Lower lobe of right lung (tissue), 2 donors: ENCODE measurements around the gene MSI2. TPM values are rescaled to one million over a fixed set of nuclear protein-coding genes. Genes with fewer than 3 reads are reported as not detected.

ENCODE experiments used
- ATAC-seq, 2 donors: fragments of 200-7000 bp; cut with Tn5 transposase; one replicate each; pipeline ENCODE4 v1.9.1; 2020 to 2022; ENCODE audit warnings: mild to moderate bottlenecking in 2 of 2, moderate library complexity in 2 of 2
- DNase-seq: peaks from one replicate; pipeline ENCODE4 v3.0.0-alpha.2; 2020
- H3K27ac ChIP-seq: fragments of 200-600 bp; one replicate; pipeline ENCODE4 v1.8.0; 2022
- H3K27me3 ChIP-seq: fragments of 200-600 bp; one replicate; pipeline ENCODE4 v1.8.0; 2022; ENCODE audit warnings: low read depth
- H3K36me3 ChIP-seq: fragments of 200-600 bp; one replicate; pipeline ENCODE4 v1.8.0; 2022; ENCODE audit warnings: mild to moderate bottlenecking
- H3K4me1 ChIP-seq: fragments of 200-600 bp; one replicate; pipeline ENCODE4 v1.8.0; 2022
- H3K4me3 ChIP-seq: fragments of 200-600 bp; one replicate; pipeline ENCODE4 v1.8.0; 2022; ENCODE audit warnings: mild to moderate bottlenecking
- H3K9me3 ChIP-seq: fragments of 200-600 bp; one replicate; pipeline ENCODE4 v1.8.0; 2022
- intact Hi-C: fragments of 100-400 bp; cut with DNase I; formaldehyde crosslinking; loops from one replicate; pipeline ENCODE4 v1.11.0; 2022
- total RNA-seq: library from RNA; stranded (reverse); fragmentation: NEBNext Ultra II Directional; extraction: Animal tissue kit (Norgen Biotek cat#: 25700); gene quantifications from one replicate; pipeline ENCODE4 v1.2.1, GENCODE V29; 2021
- TF ChIP-seq, protein P1 (sequence below): fragments of 200-600 bp; IDR thresholded peaks from one replicate; pipeline ENCODE4 v1.8.0; 2022; ENCODE audit warnings: antibody characterized with exemption, mild to moderate bottlenecking
- donor health status: DM: no; HTN: yes; CAD: no; lungs with severe emphysema.

The MSI2 gene
- total RNA-seq, 1 donor from 2014 or later, result 43.9 TPM

GRCh38 chr17:57384219-57384618 is 127.9 kb downstream of the MSI2 start:
- DNase-seq (no peak), ATAC-seq (no peak)
- Histone ChIP-seq H3K9me3 (peaks cover 20% of the 10 kb centered on the region), H3K27me3 (no peaks in the 10 kb centered on the region), H3K36me3 (no peaks in the 10 kb centered on the region), H3K4me3 (no peak overlapping the region), H3K4me1 (peaks cover 7% of the 10 kb centered on the region), H3K27ac (no peak overlapping the region)
- intact Hi-C loops, result no loop called here
- TF ChIP-seq, protein P1, sequence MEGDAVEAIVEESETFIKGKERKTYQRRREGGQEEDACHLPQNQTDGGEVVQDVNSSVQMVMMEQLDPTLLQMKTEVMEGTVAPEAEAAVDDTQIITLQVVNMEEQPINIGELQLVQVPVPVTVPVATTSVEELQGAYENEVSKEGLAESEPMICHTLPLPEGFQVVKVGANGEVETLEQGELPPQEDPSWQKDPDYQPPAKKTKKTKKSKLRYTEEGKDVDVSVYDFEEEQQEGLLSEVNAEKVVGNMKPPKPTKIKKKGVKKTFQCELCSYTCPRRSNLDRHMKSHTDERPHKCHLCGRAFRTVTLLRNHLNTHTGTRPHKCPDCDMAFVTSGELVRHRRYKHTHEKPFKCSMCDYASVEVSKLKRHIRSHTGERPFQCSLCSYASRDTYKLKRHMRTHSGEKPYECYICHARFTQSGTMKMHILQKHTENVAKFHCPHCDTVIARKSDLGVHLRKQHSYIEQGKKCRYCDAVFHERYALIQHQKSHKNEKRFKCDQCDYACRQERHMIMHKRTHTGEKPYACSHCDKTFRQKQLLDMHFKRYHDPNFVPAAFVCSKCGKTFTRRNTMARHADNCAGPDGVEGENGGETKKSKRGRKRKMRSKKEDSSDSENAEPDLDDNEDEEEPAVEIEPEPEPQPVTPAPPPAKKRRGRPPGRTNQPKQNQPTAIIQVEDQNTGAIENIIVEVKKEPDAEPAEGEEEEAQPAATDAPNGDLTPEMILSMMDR, result no peak

DNA sequence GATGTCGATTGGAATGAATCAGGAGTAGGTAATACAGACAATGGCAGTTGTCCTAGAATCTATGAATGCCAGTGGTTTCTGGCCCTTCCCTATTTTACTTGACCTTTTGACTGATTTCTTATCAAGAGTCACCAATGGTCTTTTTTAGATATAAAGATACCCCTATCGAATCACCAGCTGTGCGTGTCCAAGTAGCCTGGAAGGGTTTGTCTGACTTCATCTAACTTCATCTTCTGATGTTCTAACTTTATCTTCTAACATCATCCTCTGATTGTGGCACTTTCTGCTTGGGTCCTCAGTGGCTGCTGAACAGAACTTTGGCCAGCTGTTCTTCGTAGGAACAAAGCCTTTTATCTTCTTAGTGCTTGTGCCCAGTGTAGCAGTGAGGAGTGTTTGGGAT is 129.7 kb downstream of the MSI2 start:
- no peaks in the 10 kb centered on the region for H3K4me1 ChIP-seq
- intact Hi-C loops, result no loop called here
- TF ChIP-seq, protein P1, result no peak
- ATAC-seq (no peak), DNase-seq (no peak)
- H3K4me3 ChIP-seq, result no peak overlapping the region
- H3K27ac ChIP-seq, result no peak overlapping the region
- no peaks in the 10 kb centered on the region for H3K27me3 ChIP-seq
- H3K36me3 ChIP-seq, result no peaks in the 10 kb centered on the region
- peaks cover 20% of the 10 kb centered on the region for H3K9me3 ChIP-seq

DNA sequence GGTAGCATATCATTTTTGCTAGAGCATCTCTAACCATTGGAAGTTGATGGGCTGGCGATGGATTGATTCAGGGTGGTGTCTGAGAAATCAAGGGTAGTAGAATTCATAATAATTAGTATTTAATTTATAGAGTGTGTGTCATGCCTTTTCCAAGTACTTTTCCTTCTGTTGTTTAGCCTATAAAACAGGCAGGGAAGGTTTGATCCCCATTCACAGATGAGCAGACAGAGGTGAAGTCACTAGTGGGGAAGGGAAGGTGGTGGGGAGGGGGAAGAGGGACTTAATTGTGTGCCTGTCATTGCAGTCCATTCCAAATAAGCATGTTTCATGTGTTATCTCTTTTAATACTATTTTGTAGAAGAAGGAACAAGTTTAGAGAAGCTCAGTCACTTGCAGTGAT is 131.3 kb downstream of the MSI2 start:
- H3K27ac ChIP-seq, result no peak overlapping the region
- no peaks in the 10 kb centered on the region for H3K27me3 ChIP-seq
- H3K9me3 ChIP-seq, result peaks cover 20% of the 10 kb centered on the region
- H3K36me3 ChIP-seq, result no peaks in the 10 kb centered on the region
- H3K4me1 ChIP-seq, result no peaks in the 10 kb centered on the region
- DNase-seq (no peak), ATAC-seq (no peak)
- H3K4me3 ChIP-seq, result no peak overlapping the region
- intact Hi-C loops, result no loop called here
- TF ChIP-seq, protein P1, result no peak

GRCh38 chr17:57388131-57388725 is 131.9 kb downstream of the MSI2 start:
- no peak for DNase-seq
- Histone ChIP-seq H3K27ac (no peak overlapping the region), H3K9me3 (peaks cover 20% of the 10 kb centered on the region), H3K4me3 (no peak overlapping the region), H3K27me3 (no peaks in the 10 kb centered on the region), H3K4me1 (no peaks in the 10 kb centered on the region), H3K36me3 (no peaks in the 10 kb centered on the region)
- intact Hi-C loops, result no loop called here
- no peak for ATAC-seq
- TF ChIP-seq, protein P1, result no peak

DNA sequence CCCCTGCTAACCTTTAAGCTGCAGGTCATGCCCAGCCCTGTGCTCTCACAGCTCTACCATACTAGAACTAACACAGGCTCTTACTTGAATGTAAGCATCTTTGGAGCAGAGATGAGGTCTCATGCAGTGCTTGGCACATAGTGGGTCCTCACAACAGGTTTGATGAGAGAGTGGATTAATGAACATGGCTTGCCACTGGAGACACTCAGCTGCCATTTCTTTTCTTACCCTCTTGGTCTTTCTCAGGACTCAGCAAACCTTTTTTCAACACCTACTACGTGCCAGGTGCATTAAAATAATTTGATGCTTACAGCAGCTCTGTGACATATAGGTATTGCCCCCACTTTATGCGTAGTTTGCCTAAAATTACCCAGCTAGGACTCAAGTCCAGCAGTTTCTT is 133.2 kb downstream of the MSI2 start:
- no peaks in the 10 kb centered on the region for H3K27me3 ChIP-seq
- DNase-seq (no peak), ATAC-seq (no peak)
- TF ChIP-seq, protein P1, result no peak
- H3K4me1 ChIP-seq, result no peaks in the 10 kb centered on the region
- no peak overlapping the region for H3K27ac ChIP-seq
- H3K9me3 ChIP-seq, result peaks cover 18% of the 10 kb centered on the region
- no peaks in the 10 kb centered on the region for H3K36me3 ChIP-seq
- intact Hi-C loops, result no loop called here
- H3K4me3 ChIP-seq, result no peak overlapping the region
